Karpas-422 (cell line): Measurements from ENCODE around the gene AKAP8. TPM values are rescaled to one million over a fixed set of nuclear protein-coding genes. Genes with fewer than 3 reads are reported as not detected.
"Not testable (repeated sequence)": the region's sequence is repeated elsewhere in the genome, so short reads cannot be mapped to it uniquely, and the experiment has no call there.

Experiments
- DNase-seq: peaks from one replicate; pipeline ENCODE4 v3.0.0-alpha.2; 2015
- H2AFZ ChIP-seq: fragments of 200-600 bp; sonication (generic); 2 replicates; pipeline ENCODE4 v1.6.1; 2014; ENCODE audit warnings: antibody characterized with exemption, low read length, mixed read lengths
- H3K27ac ChIP-seq: fragments of 200-600 bp; sonication (generic); 2 replicates; pipeline ENCODE4 v1.5.1; 2014; ENCODE audit warnings: mild to moderate bottlenecking, low read length, moderate library complexity
- H3K27me3 ChIP-seq: fragments of 200-600 bp; sonication (generic); 2 replicates; pipeline ENCODE4 v1.6.1; 2014; ENCODE audit warnings: low read length, mixed read lengths
- H3K36me3 ChIP-seq: fragments of 200-600 bp; sonication (generic); 2 replicates; pipeline ENCODE4 v1.6.1; 2014; ENCODE audit warnings: low read length, mixed read lengths; ENCODE audit not compliant: insufficient read depth
- H3K4me1 ChIP-seq: fragments of 200-600 bp; sonication (generic); 2 replicates; pipeline ENCODE4 v1.6.1; 2014; ENCODE audit warnings: mild to moderate bottlenecking, low read length, mixed read lengths
- H3K4me2 ChIP-seq: fragments of 200-600 bp; sonication (generic); 2 replicates; pipeline ENCODE4 v1.6.1; 2014; ENCODE audit warnings: low read length, low read depth, mild to moderate bottlenecking; ENCODE audit not compliant: poor library complexity, severe bottlenecking
- H3K4me3 ChIP-seq: fragments of 200-600 bp; sonication (generic); 2 replicates; pipeline ENCODE4 v1.5.1; 2014; ENCODE audit warnings: mild to moderate bottlenecking, antibody characterized with exemption, low read length, mixed read lengths
- H3K79me2 ChIP-seq: fragments of 200-600 bp; sonication (generic); 2 replicates; pipeline ENCODE4 v1.6.1; 2014; ENCODE audit warnings: mild to moderate bottlenecking, low read length, mixed read lengths
- H3K9ac ChIP-seq: fragments of 200-600 bp; sonication (generic); 2 replicates; pipeline ENCODE4 v1.6.0; 2014; ENCODE audit warnings: low read length
- H3K9me2 ChIP-seq: fragments of 200-600 bp; sonication (generic), shearing (Covaris generic); replicated peaks from 2 replicates; pipeline ENCODE4 v1.6.0; 2014; ENCODE audit warnings: mild to moderate bottlenecking, low read length, moderate library complexity; ENCODE audit not compliant: insufficient read depth
- H3K9me3 ChIP-seq: fragments of 300-700, 200-600 bp; sonication (generic); 2 replicates; pipeline ENCODE4 v1.6.1; 2014; ENCODE audit warnings: low read length, mixed read lengths
- H4K20me1 ChIP-seq: fragments of 200-600 bp; sonication (generic); 2 replicates; pipeline ENCODE4 v1.6.1; 2014; ENCODE audit warnings: mild to moderate bottlenecking, antibody characterized with exemption, low read length, low read depth; ENCODE audit not compliant: insufficient read depth
- total RNA-seq: library from RNA; depleted of rRNA; stranded (reverse); fragments of >200 nt; shearing (Covaris generic); gene quantifications from 2 replicates; pipeline ENCODE4 v1.2.3, GENCODE V29; 2014; ENCODE audit warnings: low replicate concordance

AKAP8 gene
- total RNA-seq, 1 experiment from 2014 or later: 11.7 TPM

DNA sequence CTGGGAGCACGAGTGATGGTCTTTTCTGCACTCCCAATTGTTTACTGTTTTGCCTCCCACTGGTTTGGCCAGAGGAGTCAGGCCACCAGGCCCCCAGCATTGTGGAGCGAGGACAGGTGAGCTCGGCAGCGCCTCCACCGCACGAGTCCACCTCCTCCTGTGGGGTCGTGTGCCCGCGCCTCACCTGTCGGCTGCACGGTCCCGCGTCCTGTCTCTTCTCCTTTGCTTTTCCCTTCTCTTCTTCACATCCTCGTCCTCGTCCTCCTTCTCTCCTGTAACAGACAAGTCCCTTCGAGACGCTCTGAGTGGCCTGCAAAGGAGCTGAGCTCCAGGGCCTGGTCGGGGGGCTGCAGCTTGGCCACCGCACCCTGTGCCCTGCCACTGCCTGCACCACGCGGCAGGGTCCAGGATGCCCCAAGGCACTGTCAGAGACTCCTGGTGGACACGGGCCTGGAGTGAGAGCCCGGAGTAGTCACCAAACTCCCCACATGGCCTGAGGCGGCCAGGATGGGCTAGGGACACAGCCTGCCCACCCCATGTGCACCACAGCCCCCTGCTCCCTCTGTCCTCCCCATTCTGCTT lies 11.4 kb downstream of the AKAP8 start:
- Histone ChIP-seq H3K79me2 (peaks cover 34% of the 10 kb centered on the region), H3K9ac (no peak overlapping the region), H3K9me3 (no peaks in the 10 kb centered on the region), H3K27ac (no peak overlapping the region), H2AFZ (no peak overlapping the region), H3K36me3 (peaks cover 34% of the 10 kb centered on the region), H4K20me1 (peaks cover 19% of the 10 kb centered on the region; the same call in 1 of the 2 replicates), H3K4me2 (no peak overlapping the region), H3K4me3 (no peak overlapping the region), H3K27me3 (no peaks in the 10 kb centered on the region), H3K4me1 (no peaks in the 10 kb centered on the region), H3K9me2 (no peaks in the 10 kb centered on the region)
- no peak for DNase-seq

DNA sequence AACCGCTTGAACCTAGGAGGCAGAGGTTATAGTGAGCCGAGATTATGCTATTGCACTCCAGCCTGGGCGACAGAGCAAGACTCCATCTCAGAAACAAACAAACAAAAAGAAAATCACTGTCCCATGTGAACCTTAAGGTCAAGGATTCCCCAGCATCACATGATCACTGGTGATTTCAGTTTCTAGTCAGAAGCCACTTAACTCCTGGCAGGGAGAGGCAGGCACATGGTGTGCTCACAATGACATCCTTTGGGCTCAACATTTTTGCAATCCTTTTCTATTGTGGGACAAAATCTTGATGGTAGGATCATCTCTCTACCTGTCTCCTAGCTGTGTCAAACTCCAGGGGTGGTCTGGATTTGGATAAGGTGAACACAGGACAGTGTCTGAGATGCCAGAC lies 12.1 kb downstream of the AKAP8 start:
- no peak overlapping the region for H2AFZ ChIP-seq
- H3K9me3 ChIP-seq: no peaks in the 10 kb centered on the region
- peaks cover 34% of the 10 kb centered on the region for H3K36me3 ChIP-seq
- no peak for DNase-seq
- no peak overlapping the region for H3K4me2 ChIP-seq
- no peak overlapping the region for H3K9ac ChIP-seq
- H3K4me3 ChIP-seq: no peak overlapping the region
- no peaks in the 10 kb centered on the region for H3K9me2 ChIP-seq
- H4K20me1 ChIP-seq: peaks cover 16% of the 10 kb centered on the region; the same call in 1 of the 2 replicates
- H3K4me1 ChIP-seq: no peaks in the 10 kb centered on the region
- no peak overlapping the region for H3K27ac ChIP-seq
- no peaks in the 10 kb centered on the region for H3K27me3 ChIP-seq
- peaks cover 29% of the 10 kb centered on the region for H3K79me2 ChIP-seq

DNA sequence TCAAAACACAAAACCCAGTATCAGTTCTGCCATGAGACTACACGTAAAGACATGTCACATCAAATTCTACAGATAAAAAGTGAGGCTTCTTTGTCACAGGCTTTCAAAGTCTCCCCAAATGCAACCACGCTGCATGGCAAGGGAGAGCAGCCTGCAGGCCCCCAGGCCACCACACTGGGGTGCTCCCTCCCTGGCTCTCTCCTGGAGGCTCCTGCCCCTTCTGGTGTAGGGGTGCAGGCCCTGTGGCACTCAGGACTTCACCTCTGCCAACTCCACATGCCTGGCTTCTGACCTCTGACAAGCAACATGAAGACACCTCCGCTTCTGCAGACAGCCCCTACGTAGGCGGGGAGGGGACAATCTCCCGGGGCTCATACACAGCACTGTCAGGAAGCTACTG lies 14.3 kb downstream of the AKAP8 start:
- H3K4me1 ChIP-seq: no peaks in the 10 kb centered on the region
- no peaks in the 10 kb centered on the region for H3K9me3 ChIP-seq
- no peak for DNase-seq
- H3K27ac ChIP-seq: no peak overlapping the region
- peaks cover 20% of the 10 kb centered on the region for H3K79me2 ChIP-seq
- H3K27me3 ChIP-seq: no peaks in the 10 kb centered on the region
- peaks cover 34% of the 10 kb centered on the region for H3K36me3 ChIP-seq
- no peaks in the 10 kb centered on the region for H3K9me2 ChIP-seq
- peaks cover 10% of the 10 kb centered on the region; the same call in 1 of the 2 replicates for H4K20me1 ChIP-seq
- no peak overlapping the region for H2AFZ ChIP-seq
- no peak overlapping the region for H3K4me2 ChIP-seq
- no peak overlapping the region for H3K9ac ChIP-seq
- no peak overlapping the region for H3K4me3 ChIP-seq

DNA sequence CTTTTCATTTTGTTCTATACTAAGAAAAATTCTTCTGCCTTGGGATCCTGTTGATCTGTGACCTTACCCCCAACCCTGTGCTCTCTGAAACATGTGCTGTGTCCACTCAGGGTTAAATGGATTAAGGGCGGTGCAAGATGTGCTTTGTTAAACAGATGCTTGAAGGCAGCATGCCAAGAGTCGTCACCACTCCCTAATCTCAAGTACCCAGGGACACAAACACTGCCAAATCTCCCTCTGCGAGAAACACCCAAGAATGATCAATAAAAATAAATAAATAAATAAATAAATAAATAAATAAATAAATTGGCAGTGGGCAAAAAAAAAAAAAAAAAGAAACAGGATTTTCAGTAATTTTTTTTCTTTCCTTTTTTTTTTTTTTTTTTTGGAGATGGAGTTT lies 15.8 kb downstream of the AKAP8 start:
- Histone ChIP-seq H3K79me2 (peaks cover 17% of the 10 kb centered on the region), H3K36me3 (peaks cover 31% of the 10 kb centered on the region)
- H3K9me2 ChIP-seq, H3K4me2 ChIP-seq, H3K9me3 ChIP-seq, H3K4me1 ChIP-seq, H3K27me3 ChIP-seq, H2AFZ ChIP-seq, H4K20me1 ChIP-seq, H3K27ac ChIP-seq, H3K9ac ChIP-seq, DNase-seq, H3K4me3 ChIP-seq: not testable (repeated sequence)

DNA sequence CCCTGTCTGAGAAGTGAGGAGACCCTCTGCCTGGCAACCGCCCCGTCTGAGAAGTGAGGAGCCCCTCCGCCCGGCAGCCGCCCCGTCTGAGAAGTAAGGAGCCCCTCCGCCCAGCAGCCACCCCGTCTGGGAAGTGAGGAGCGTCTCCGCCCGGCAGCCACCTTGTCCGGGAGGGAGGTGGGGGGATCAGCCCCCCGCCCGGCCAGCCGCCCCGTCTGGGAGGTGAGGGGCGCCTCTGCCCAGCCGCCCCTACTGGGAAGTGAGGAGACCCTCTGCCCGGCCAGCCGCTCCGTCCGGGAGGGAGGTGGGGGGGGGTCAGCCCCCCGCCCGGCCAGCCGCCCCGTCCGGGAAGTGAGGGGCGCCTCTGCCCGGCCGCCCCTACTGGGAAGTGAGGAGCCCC lies 16.5 kb downstream of the AKAP8 start:
- H3K79me2 ChIP-seq: peaks cover 17% of the 10 kb centered on the region
- not testable (repeated sequence) for DNase-seq, H3K27ac ChIP-seq, H3K9me2 ChIP-seq, H3K9ac ChIP-seq, H4K20me1 ChIP-seq, H3K27me3 ChIP-seq, H3K4me1 ChIP-seq, H3K9me3 ChIP-seq, H3K4me2 ChIP-seq, H3K4me3 ChIP-seq, H2AFZ ChIP-seq
- H3K36me3 ChIP-seq: peaks cover 36% of the 10 kb centered on the region

DNA sequence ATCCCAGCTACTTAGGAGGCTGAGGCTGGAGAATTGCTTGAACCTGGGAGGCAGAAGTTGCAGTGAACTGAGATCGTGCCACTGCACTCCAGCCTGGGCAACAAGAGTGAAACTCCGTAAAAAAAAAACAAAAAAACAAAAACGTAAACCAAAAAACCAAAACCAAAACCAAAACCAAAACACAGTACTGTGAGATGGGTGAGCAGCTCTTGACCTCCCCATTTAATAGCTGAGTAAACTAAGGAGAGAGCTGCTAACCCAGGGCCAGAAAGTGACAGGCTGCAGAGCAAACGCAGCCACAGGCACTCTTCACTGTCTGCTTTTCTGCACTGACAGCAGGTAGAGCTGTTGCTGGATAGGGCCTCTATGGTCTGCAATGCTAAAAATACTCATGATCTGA lies 19.6 kb downstream of the AKAP8 start:
- H3K4me3 ChIP-seq, H3K4me1 ChIP-seq, H3K4me2 ChIP-seq, H3K79me2 ChIP-seq, H3K9me2 ChIP-seq, DNase-seq, H3K27me3 ChIP-seq, H3K27ac ChIP-seq, H3K9ac ChIP-seq, H4K20me1 ChIP-seq, H3K9me3 ChIP-seq, H2AFZ ChIP-seq: not testable (repeated sequence)
- peaks cover 43% of the 10 kb centered on the region for H3K36me3 ChIP-seq

DNA sequence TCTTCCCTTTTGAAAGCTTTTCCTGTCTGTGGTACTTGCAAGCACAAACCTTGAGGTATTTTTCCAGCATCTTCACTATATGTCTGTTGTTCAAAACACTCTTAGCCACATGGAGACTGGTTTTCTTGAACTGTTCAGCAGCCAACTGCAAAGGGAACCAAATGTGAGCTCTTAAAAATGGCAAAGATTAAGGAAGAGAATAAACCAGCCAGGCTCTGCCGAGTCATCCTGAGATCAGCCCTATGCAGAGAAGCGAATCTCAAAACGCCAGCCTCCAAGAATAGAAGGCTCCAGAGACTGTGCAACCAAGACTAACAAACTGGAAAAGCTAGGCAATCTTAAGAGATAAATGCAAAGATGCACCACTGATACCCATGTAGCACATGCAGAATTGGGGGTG lies 20.7 kb downstream of the AKAP8 start:
- no peak overlapping the region for H3K4me3 ChIP-seq
- no peaks in the 10 kb centered on the region for H3K27me3 ChIP-seq
- H4K20me1 ChIP-seq: 0 out of 2 replicates have a peak, but pooled peaks cover 8% of the 10 kb centered on the region
- no peak overlapping the region for H3K27ac ChIP-seq
- H3K9me3 ChIP-seq: no peaks in the 10 kb centered on the region
- DNase-seq: no peak
- H3K9me2 ChIP-seq: no peaks in the 10 kb centered on the region
- peaks cover 45% of the 10 kb centered on the region; the same call in 1 of the 2 replicates for H3K36me3 ChIP-seq
- H3K4me1 ChIP-seq: no peaks in the 10 kb centered on the region
- H3K9ac ChIP-seq: no peak overlapping the region
- H3K4me2 ChIP-seq: no peak overlapping the region
- peaks cover 3% of the 10 kb centered on the region; the same call in 1 of the 2 replicates for H3K79me2 ChIP-seq
- H2AFZ ChIP-seq: no peak overlapping the region

DNA sequence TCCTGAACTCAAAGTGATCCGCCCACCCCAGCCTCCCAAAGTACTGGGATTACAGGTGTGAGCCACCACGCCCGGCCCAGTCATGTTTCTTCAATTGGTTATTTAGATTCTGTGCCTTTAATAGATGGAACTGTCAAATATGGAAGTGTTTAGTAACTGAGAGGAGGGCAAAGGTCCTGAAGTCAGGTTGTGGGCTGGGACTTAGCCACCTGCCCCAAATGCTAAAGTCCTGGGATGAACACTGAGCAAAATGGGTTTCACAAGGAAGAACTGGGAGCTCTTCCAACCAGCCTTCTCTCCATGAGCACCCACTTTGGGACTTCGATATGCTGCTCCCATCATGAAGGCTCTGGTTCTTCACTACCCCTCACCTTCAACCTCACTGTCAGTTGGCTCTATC lies 21.7 kb downstream of the AKAP8 start:
- Histone ChIP-seq H3K4me2 (no peak overlapping the region), H3K9me3 (no peaks in the 10 kb centered on the region), H3K36me3 (peaks cover 46% of the 10 kb centered on the region; the same call in 1 of the 2 replicates), H4K20me1 (0 out of 2 replicates have a peak, but pooled peaks cover 9% of the 10 kb centered on the region), H3K9me2 (no peaks in the 10 kb centered on the region), H2AFZ (no peak overlapping the region), H3K9ac (no peak overlapping the region), H3K27ac (no peak overlapping the region), H3K4me3 (no peak overlapping the region), H3K4me1 (no peaks in the 10 kb centered on the region), H3K79me2 (peaks cover 3% of the 10 kb centered on the region; the same call in 1 of the 2 replicates), H3K27me3 (no peaks in the 10 kb centered on the region)
- no peak for DNase-seq
